Measurements from ENCODE around the gene TMEM238L.

- TF ChIP-seq GATA2 (IDR thresholded peaks at IDR 0.05; ENCODE audit: low read depth, low read length) (no peak), GATA3 (IDR thresholded peaks at IDR 0.05; ENCODE audit: low read depth, low read length) (no peak)
These were observed 26.6 kb downstream of the TMEM238L start for GRCh38 chr17:10777131-10777807.
